Aorta (tissue), 5 donors: ENCODE measurements around the gene C5orf63. TPM values are rescaled to one million over a fixed set of nuclear protein-coding genes. Genes with fewer than 3 reads are reported as not detected.
"Not testable (repeated sequence)": the region's sequence is repeated elsewhere in the genome, so short reads cannot be mapped to it uniquely, and the experiment has no call there.

Source experiments
- ATAC-seq: fragments of 200-7000 bp; cut with Tn5 transposase; one replicate; pipeline ENCODE4 v1.9.1; 2022; ENCODE audit warnings: moderate library complexity; ENCODE audit not compliant: low FRiP score
- DNase-seq, 2 donors: peaks; one replicate each; pipeline ENCODE4 v3.0.0-alpha.2; 2020
- H3K27ac ChIP-seq, 2 donors: one replicate each; pipeline ENCODE4 v1.5.1; 2013; ENCODE audit warnings: low read length in 2 of 2, mild to moderate bottlenecking in 2 of 2, moderate library complexity in 2 of 2, control low read depth in 1 of 2, inconsistent platforms in 1 of 2, low read depth in 1 of 2
- H3K27me3 ChIP-seq, 2 donors: one replicate each; pipeline ENCODE4 v1.6.1; 2013; ENCODE audit warnings: control low read depth in 1 of 2, low read length in 1 of 2, mild to moderate bottlenecking in 1 of 2, moderate library complexity in 1 of 2; ENCODE audit not compliant: insufficient read depth in 2 of 2, control insufficient read depth in 1 of 2
- H3K36me3 ChIP-seq, 2 donors: one replicate each; pipeline ENCODE4 v1.6.1; 2013; ENCODE audit warnings: control low read depth in 1 of 2, low read length in 1 of 2, mild to moderate bottlenecking in 1 of 2; ENCODE audit not compliant: insufficient read depth in 2 of 2, control insufficient read depth in 1 of 2
- H3K4me1 ChIP-seq, 2 donors: one replicate each; pipeline ENCODE4 v1.6.1; 2013; ENCODE audit warnings: low read length in 2 of 2, control low read depth in 1 of 2, mild to moderate bottlenecking in 1 of 2, moderate library complexity in 1 of 2; ENCODE audit not compliant: insufficient read depth in 2 of 2, control insufficient read depth in 1 of 2
- H3K4me3 ChIP-seq, 2 donors: one replicate each; pipeline ENCODE4 v1.5.1; 2013; ENCODE audit warnings: low read length in 2 of 2, control low read depth in 1 of 2, mild to moderate bottlenecking in 1 of 2
- H3K9me3 ChIP-seq: one replicate; pipeline ENCODE4 v1.6.1; 2013; ENCODE audit warnings: mild to moderate bottlenecking, low read length; ENCODE audit not compliant: control insufficient read depth
- WGBS, 2 donors: extraction: QIAGEN DNeasy Blood & Tissue Kit; methylation state at CpG; one replicate each; pipeline ENCODE4 v1.1.7; 2013; 5-methylcytosine and 5-hydroxymethylcytosine counted together
- intact Hi-C, 2 donors: fragments of 100-400 bp; cut with DNase I; formaldehyde crosslinking; loops; one replicate each; pipeline versions ENCODE4 v1.14.2 to v1.15.0; 2022
- polyA plus RNA-seq, 2 donors: library from polyadenylated mRNA; stranded (reverse); fragments of 200-250 nt; gene quantifications; one replicate each; pipeline ENCODE4 v1.2.3, GENCODE V29; 2013
- total RNA-seq, 2 donors: library from RNA; stranded (reverse); fragmentation: NEBNext Ultra II Directional; extraction: Animal tissue kit (Norgen Biotek cat#: 25700); gene quantifications; one replicate each; pipeline ENCODE4 v1.2.1, GENCODE V29; 2021
- donor health status: healthy with polysubstance abuse.
- donor health status: Bipolar disorder and iron deficiency.
- donor health status: DM: no; HTN: no; CAD: no.
- donor health status: DM: no; HTN: no; CAD: no.
- donor health status: DM: yes; HTN: yes; CAD: no.

C5orf63 gene
- total and polyA plus RNA-seq, 4 donors: 3.1 to 7.3 (median 5.2) TPM

GRCh38 chr5:127011961-127012644 lies 61.2 kb downstream of the C5orf63 start:
- intact Hi-C loops: no loop called here
- Histone ChIP-seq H3K27ac (no peak overlapping the region), H3K4me1 (no peaks in the 10 kb centered on the region), H3K27me3 (no peaks in the 10 kb centered on the region), H3K9me3 (no peaks in the 10 kb centered on the region), H3K36me3 (no peaks in the 10 kb centered on the region), H3K4me3 (no peak overlapping the region)
- ATAC-seq (no peak), DNase-seq (no peak)
- WGBS, 2 donors: 85 to 94% methylated on average over 2 of the region's 2 CpGs

DNA sequence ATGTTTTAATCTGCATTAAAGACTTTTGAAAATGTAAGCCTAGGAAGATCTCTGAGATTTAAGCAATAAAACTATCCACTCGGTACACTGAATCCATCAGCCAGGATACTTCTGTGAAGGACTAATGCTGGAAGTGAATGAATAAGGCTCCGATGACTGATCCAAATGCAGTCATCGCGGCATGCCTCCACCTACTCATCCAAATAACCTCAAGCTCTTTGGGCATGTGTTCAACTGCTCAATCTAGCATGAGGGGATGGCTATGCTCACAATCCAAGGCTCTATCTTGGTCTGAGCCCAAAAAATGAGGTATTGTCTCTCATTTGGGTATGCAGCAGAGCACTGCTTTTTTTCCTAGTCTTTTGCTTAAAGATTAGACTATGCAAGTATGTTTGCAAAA lies 62.1 kb downstream of the C5orf63 start:
- Histone ChIP-seq H3K4me1 (no peaks in the 10 kb centered on the region), H3K4me3 (no peak overlapping the region), H3K27ac (no peak overlapping the region), H3K9me3 (no peaks in the 10 kb centered on the region), H3K27me3 (no peaks in the 10 kb centered on the region), H3K36me3 (no peaks in the 10 kb centered on the region)
- no peak for ATAC-seq
- intact Hi-C loops: no loop called here
- WGBS, 2 donors: 75 to 76% methylated on average over 4 of the region's 4 CpGs
- DNase-seq: no peak

GRCh38 chr5:127010362-127010761 lies 62.9 kb downstream of the C5orf63 start:
- Histone ChIP-seq H3K27ac (no peak overlapping the region), H3K9me3 (no peaks in the 10 kb centered on the region), H3K4me3 (no peak overlapping the region), H3K4me1 (no peaks in the 10 kb centered on the region), H3K36me3 (no peaks in the 10 kb centered on the region), H3K27me3 (no peaks in the 10 kb centered on the region)
- ATAC-seq (no peak), DNase-seq (no peak)
- intact Hi-C loops: no loop called here
- WGBS, 2 donors: 13 to 19% methylated on average over 2 of the region's 2 CpGs

- no peak overlapping the region for H3K4me3 ChIP-seq
- no peaks in the 10 kb centered on the region for H3K36me3 ChIP-seq
- no peaks in the 10 kb centered on the region for H3K27me3 ChIP-seq
- H3K4me1 ChIP-seq: no peaks in the 10 kb centered on the region
- intact Hi-C loops: no loop called here
- H3K27ac ChIP-seq: no peak overlapping the region
- ATAC-seq (no peak), DNase-seq (no peak)
- no peaks in the 10 kb centered on the region for H3K9me3 ChIP-seq
- 87 to 96% methylated on average over 1 of the region's 1 CpG for WGBS, 2 donors
Measured at GRCh38 chr5:127009784-127010183, 63.5 kb downstream of the C5orf63 start.

DNA sequence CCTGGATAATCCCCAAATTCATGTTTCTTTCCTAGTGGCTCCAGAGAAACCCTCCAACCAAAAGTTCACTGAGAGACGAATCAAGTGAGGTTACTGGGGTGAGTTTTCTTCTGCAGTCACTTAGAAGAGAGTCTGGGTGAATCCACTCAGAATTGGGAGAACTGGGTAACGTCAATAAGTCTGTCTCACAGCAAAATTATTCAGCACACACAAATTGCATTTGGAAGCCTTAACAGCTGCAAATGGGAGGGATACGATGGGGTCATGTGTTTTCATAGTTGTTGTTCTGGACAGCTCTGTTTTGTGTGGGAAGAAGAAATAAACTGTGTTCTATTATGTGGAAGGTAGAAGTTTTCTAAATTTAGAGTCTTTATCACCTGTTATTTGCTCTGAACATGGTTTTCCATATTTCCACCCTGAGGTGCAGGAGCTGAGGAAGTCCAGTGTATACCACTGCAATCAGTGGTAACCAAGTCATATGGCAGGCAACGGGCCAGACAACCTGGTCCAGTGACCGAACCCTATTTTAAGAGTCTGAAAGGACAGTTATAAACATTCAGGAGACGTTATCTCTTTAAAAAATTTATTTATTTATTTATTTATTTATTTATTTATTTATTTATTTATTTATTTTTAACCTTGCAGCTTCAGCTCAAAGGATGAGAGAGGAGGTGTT lies 64.9 kb downstream of the C5orf63 start:
- intact Hi-C loops: no loop called here
- DNase-seq: no peak
- Histone ChIP-seq H3K4me3 (no peak overlapping the region), H3K9me3 (no peaks in the 10 kb centered on the region), H3K27me3 (no peaks in the 10 kb centered on the region), H3K27ac (no peak overlapping the region), H3K36me3 (no peaks in the 10 kb centered on the region), H3K4me1 (no peaks in the 10 kb centered on the region)
- WGBS, 2 donors: 88 to 91% methylated on average over 6 of the region's 6 CpGs
- no peak for ATAC-seq

DNA sequence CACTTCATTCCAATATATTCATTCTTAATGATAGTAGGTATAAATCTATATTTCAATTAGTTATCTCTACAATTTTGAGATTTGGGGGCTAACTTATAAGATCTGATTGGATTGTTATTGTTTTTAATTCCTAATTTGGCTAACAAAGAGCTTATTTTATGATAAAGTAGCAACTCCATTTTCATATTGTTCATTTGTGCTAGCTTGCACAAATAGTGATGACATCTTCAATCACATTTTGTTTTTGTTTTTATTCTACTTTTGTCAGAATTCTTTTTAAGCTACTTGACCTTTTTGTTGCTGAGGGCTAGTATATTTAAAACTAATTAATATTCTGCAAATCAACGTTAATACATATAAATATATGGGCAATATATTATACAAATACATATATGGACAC lies 65.8 kb downstream of the C5orf63 start:
- H3K27me3 ChIP-seq: no peaks in the 10 kb centered on the region
- no peaks in the 10 kb centered on the region for H3K36me3 ChIP-seq
- DNase-seq (no peak), ATAC-seq (no peak)
- no peaks in the 10 kb centered on the region for H3K9me3 ChIP-seq
- intact Hi-C loops: no loop called here
- WGBS, 2 donors: 88 to 90% methylated on average over 1 of the region's 1 CpG
- H3K4me1 ChIP-seq: no peaks in the 10 kb centered on the region
- no peak overlapping the region for H3K27ac ChIP-seq
- H3K4me3 ChIP-seq: no peak overlapping the region

DNA sequence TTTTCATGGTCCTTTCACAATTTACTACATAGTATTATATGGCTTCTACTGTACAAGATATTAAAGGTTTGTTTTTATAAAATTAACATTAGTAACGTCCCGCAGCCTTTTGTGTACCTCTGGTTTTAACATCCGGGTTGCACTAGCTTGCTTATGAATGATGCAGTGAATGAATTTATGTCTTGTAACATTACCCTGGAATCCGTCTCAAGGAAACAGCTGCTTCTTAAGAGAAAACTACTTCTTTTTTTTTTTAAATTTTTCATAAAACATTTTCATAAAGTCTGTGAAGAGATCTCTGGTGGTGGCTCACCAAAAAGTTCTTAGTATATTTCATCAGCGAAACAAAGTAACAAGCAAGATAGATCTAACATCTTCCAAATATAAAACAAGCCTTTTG lies 66.6 kb downstream of the C5orf63 start:
- Histone ChIP-seq H3K27me3 (no peaks in the 10 kb centered on the region), H3K36me3 (no peaks in the 10 kb centered on the region), H3K27ac (no peak overlapping the region), H3K4me3 (no peak overlapping the region), H3K9me3 (no peaks in the 10 kb centered on the region), H3K4me1 (no peaks in the 10 kb centered on the region)
- DNase-seq: no peak
- WGBS, 2 donors: 62 to 66% methylated on average over 5 of the region's 5 CpGs
- intact Hi-C loops: no loop called here
- ATAC-seq: no peak

DNA sequence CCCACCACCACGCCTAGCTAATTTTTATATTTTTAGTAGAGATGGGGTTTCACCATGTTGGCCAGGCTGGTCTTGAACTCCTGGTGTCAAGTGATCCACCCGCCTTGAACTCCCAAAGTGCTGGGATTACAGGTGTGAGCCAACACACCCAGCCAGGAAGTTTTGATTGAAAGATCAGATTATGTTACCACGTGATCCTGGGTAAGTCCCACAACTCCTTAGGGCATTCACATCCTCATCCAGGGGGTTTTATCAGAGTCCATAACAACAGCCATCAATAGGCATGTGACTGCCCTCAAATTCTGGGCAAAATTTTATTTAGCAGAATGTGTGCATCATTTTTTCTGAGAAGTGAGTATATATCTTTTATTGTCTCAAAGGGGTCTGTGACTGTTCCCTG lies 68.0 kb downstream of the C5orf63 start:
- 91 to 95% methylated on average over 3 of the region's 3 CpGs for WGBS, 2 donors
- H3K4me1 ChIP-seq, H3K27ac ChIP-seq, ATAC-seq, DNase-seq, H3K9me3 ChIP-seq, H3K36me3 ChIP-seq, intact Hi-C loops, H3K4me3 ChIP-seq, H3K27me3 ChIP-seq: not testable (repeated sequence)

DNA sequence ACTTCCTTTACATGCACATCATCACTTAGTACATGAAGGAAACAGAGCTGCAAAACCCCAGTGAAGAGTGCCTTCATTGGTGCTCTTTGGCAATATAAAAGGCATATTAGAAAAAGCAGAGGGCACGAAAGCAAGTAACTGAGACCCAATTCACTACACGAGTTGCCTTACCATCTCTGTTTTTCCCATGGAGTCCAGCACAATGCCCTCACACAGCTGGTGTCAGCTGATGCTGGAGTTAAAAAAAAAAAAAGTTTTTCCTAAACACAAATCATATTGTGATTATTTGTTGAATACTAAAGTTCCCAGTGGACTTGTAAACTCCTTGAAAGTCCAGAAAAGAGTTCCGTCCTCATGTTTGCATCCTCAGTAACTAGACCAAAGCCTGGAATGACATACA lies 68.6 kb downstream of the C5orf63 start:
- Histone ChIP-seq H3K27me3 (no peaks in the 10 kb centered on the region), H3K4me3 (no peak overlapping the region), H3K9me3 (no peaks in the 10 kb centered on the region), H3K36me3 (no peaks in the 10 kb centered on the region), H3K27ac (no peak overlapping the region), H3K4me1 (no peaks in the 10 kb centered on the region)
- DNase-seq (no peak), ATAC-seq (no peak)
- intact Hi-C loops: no loop called here
- WGBS, 2 donors: 92 to 95% methylated on average over 3 of the region's 3 CpGs
